HG03159 (cell line): ENCODE results near the gene VTI1A.
"Not testable (repeated sequence)": the region's sequence is repeated elsewhere in the genome, so short reads cannot be mapped to it uniquely, and the experiment has no call there.

Experiments used
- ATAC-seq: cut with Tn5 transposase; IDR thresholded peaks from one replicate; pipeline ENCODE4 v1.9.1; 2021; ENCODE audit warnings: mild to moderate bottlenecking, moderate library complexity; ENCODE audit not compliant: unreplicated experiment

The VTI1A gene

DNA sequence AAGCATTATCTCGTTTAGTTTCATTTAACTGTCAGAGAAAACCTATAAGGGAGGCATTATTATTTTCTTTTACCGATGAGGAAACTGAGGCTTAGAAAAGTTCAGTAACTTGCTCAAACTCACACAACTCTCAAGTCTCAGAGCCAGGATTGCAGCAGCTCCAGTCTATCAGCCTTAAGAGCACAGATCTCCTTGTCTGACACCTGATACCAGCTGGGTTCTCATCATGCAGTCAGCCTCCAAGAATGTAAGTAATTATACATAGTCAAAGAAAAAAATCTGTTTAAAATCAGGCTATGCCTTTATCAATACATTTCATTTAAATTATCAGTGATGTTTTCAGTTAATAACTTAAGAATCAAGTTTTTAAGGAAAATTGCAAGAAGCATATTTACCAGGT is 266.4 kb downstream of the VTI1A start:
- no peak for ATAC-seq

DNA sequence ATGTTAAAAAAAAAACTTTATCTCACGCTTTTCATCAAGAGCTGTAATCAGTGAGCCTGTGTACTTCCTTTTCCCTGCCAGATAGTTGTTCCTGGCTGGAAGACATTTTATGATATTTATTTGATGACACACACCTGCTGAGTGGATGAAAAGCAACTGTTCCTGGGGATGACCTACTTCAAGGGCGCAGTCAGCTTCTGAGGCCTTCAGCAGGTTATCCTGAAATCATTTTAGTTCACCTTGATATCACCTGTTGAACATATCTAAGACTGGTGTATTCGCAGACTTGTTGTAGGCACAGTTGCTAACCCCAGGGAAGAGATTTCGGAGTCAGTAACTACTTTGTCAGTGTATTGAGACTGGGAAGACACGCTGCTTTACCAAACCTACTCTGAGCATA is 268.6 kb downstream of the VTI1A start:
- no peak for ATAC-seq

DNA sequence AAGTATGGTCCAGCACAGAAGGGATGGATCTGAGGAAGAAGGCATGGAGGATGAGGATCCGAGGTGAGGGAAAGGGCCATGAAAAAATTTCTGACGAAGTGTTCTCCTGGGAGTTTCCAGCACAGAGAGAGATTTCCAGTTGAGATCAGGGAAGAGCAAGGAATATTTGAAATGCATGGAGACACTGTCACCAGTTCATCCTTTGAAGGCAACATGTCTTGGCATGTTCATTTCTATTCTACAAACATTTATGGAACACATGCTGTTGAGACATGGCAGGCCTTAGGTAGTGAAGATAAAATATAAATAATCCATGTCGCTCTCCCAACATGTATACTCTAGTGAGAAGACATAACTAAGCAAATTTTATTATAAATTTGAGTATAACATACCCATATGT is 269.1 kb downstream of the VTI1A start:
- no peak for ATAC-seq

DNA sequence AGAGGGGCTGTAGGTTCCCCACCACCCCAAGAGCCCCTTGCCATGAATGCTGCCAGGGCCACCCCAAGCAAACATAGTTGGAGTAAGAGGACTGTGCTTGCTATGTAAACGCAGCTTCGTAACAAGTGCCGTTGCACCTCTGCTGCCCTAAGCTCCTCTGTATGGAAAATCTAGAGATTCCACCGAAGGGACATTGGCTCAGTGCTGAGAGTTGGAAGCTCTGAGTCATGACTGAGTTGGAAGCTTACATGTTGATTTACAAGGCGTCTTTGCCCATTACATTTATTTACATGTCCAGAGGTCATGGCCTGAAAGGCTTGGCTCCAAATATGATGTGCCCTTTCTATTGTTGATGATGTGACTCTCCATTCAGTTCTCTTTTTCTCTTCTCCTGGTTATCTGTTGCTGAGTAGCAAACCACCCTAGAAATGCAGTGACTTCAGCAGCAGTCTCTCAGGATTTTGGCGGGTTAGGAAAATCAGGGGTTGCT is 270.0 kb downstream of the VTI1A start:
- no peak for ATAC-seq

DNA sequence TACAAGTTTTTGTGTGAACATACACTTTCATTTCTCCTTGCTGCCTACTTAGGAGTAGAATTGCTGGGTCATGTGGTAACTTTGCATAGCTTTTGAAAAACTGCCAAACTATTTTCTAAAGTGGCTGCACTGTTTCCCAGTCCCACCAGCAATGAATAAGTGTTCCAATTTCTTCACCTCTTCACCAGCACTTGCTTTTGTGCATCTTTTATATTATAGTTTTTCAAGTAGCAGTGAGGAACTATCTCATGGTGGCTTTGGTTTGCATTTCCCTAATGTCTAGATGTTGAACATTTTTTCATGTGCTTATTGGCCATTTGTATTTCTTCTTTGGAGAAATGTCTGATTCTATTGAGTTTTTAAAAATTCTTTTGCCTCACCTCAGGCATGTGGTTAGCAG is 273.2 kb downstream of the VTI1A start:
- no peak for ATAC-seq

DNA sequence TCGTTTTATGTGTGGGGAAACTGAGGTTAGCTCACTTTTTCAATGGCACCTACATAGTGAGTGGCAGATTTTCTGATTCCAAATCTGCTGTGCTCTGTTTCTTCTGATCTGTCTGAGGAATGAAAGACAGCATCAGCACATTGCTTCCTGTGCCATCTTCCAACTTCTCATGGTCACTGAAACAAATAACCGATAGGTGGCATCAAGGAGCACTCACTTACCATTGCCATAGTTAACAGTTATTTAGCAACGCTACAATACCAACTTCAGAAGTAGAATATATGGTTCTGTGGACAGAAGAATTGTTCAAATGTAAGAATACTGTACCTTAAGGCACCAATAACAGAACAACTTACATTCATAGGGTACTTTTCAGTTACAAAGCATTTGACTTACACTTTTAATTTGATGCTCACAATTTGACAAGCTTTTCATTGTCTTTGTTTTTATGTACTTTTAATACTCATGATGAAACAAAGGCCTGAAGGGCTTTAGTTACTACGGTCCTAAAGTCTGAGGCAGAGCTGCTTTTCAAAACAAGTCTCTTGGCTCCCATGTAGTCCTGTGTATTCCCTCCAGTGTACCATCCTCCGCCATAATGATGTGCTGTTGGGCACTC is 274.2 kb downstream of the VTI1A start:
- peak; percentile 90 for ATAC-seq

DNA sequence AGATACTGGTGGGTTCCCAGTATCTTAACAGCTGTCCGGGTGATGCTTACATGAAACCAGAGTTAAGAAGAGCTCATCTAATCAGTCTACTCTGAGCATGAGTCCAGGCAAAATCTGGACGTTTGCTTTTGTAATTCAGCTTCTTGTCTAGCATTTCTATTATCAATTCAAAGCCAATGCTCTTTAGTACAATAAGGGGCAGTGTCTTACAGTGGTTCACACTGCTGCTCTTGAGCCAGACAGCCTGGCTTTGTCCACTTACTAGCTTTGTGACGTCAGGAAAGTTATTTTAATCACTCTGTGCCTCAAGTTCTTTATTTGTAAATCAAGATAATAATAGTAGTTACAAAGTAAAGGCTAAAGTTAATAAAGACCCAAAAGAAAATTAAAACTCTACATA is 275.7 kb downstream of the VTI1A start:
- no peak for ATAC-seq

DNA sequence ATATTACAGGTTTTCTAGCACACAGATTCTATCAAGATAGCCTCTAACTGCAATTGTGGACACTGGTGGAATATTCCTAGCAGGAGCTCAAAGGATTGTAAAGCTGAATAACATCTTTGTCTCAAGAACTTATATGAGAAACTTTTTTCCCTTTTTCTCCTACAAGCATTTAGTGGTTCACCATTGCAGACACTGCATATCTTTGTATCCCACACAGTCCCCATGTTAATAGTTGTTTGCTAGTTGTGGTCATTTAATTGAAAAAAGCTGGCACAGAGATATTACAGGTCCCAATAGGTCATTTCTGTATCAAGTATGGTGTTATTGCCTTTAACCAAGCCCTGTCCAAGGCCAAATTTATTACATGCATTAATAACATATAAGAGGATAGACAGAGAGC is 276.9 kb downstream of the VTI1A start:
- no peak for ATAC-seq

DNA sequence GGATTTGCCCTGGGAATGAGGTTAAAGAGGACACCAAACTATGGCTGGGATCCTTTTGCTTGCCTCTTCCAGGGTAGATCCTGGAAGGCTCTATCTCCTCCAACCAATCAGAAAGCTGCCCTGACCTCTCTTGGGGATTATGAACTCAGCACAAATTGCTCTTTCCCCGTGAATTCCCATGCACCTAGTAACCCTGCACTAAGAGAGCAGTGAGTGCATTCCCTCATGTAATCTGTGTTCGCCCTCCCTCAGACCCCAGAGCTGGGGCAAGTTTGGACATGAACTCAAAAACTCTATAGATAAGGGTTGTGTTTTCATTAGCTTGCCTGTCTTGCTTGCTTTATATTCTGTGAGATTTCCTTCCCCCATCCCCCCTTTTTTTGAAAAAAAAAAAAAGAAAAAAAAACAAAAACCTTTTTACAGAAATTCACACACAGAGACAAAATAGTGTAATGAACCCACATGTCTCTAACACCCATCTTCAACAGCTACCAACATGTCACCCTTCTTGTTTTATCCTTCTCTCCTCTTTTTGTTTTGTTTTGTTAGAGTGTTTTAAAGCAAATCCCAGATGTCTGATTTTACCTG is 277.5 kb downstream of the VTI1A start:
- no peak for ATAC-seq

DNA sequence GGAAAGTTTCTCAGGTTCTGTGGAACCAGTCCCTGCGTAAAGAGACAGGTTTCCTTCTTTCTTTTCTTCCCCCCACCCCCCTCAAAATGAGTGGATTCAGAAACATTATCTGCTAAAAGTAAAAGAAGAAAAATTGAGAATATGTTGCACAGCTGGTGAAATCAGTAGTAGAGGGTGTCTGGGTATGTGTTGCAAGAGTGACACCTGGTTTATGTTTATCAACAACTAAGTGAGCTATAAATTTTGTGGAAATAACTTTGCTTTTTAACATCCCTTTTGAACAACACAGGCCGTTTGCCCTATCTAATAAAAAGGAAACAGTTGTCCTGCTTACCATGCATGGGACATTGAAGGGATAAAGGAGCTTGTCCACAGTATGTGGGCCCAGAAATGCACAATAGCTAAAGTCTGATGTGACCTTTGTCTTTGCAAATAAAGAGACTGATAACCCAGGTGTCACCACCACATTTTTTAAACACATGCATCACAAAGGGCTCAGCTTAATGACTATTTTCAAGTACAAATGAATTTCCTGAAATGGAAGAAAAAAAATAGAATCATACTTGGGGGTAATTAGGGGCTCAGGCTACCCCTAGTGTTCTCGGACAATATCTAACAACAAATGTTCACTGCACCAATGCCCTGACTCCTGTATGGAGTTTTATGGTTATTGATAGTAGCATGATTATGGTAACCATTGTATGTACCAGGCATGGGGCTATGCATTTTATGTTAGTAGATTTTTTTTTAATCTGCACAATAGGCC is 281.3 kb downstream of the VTI1A start:
- no peak for ATAC-seq

DNA sequence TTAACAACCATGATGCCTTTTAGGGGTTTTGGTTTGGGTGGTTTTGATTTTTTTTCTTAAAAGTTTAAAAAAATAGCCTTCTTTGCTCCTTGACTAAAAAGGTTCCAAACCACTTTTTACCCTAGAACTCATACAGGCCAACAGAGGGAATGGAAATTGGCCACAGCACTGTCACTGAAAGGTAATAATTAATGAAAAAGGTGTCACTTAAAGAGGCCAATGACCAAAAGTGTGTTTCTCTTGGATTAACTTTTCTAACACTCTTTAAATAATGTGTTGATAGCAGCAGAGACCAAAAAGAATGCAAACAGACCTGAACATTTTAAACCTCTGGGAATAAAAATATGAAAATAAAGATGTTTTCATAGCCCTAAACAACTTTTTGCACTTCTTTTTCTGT is 282.0 kb downstream of the VTI1A start:
- ATAC-seq, result no peak

DNA sequence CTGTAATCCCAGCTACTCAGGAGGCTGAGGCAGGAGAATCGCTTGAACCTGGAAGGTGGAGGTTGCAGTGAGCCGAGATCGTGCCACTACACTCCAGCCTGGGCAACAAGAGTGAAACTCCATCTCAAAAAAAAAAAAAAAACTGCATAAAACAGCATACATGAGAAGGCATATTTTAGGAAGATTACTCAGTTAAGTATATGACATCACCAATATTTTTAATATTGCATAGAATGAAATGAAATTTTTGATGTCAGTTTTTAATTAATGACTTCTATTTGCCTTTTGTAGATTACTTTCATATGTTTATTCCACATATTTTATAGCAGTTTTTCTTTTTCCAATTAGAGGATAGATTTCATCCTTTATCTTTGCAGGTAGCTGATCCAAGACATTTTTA is 284.4 kb downstream of the VTI1A start:
- ATAC-seq, result not testable (repeated sequence)

DNA sequence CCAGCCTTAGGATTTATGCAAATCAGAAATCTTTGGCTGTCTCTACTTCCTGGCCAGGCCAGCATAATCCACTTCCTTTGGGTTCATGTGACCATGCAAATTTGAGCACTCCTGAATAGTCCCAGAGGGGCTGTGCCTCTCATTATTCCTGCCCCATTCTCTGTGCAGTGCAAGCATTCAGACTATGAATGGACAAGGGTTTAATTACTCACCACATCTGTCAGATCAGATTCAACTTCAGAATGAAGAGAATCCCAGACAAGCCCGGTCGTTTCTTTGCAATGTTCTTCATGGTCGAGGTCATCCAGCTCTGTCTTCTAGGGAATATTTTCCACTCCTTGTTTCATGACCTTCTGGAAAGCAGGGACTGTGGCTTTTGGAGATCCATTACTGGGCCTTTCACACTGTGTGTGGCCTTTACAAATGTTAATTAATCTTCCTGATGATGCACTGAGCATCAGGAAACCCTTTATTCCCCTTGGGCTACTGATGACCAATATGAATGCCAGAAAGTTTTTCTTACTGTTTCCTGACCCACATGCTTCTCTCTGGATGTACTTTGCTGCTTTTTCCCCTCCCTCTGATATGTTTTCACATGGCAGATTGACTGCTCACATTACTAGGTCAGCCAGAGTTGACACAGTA is 285.4 kb downstream of the VTI1A start:
- ATAC-seq, result no peak

DNA sequence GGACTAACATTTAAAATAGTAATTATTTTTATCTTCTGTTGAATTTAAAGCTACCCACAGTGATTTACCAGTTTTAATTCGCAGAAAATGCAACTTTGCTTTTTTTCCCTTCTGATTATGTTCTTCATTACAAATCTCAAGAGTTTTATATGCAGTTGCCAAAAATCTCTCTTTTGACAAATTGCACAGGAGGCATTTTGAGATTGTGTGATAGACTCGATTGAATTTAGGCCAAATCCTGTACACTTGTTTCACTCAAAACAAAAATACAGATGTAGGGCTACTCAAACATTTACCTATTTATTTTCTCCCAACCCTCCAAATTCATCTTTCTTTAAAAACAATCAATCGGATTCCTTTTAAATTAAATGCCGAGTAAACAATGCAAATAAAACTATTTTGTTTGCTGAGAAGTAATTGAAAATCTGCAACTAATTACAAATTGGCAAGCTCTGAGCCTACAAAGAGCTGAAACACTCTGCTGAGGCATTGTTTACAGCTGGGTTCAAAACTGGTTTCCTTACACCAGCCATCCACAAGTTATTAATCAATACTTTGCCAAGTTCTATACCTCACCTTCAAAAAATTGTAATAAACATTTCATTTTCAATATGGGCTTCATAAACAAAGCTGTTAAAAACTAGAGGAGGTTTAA is 288.2 kb downstream of the VTI1A start:
- ATAC-seq, result no peak

DNA sequence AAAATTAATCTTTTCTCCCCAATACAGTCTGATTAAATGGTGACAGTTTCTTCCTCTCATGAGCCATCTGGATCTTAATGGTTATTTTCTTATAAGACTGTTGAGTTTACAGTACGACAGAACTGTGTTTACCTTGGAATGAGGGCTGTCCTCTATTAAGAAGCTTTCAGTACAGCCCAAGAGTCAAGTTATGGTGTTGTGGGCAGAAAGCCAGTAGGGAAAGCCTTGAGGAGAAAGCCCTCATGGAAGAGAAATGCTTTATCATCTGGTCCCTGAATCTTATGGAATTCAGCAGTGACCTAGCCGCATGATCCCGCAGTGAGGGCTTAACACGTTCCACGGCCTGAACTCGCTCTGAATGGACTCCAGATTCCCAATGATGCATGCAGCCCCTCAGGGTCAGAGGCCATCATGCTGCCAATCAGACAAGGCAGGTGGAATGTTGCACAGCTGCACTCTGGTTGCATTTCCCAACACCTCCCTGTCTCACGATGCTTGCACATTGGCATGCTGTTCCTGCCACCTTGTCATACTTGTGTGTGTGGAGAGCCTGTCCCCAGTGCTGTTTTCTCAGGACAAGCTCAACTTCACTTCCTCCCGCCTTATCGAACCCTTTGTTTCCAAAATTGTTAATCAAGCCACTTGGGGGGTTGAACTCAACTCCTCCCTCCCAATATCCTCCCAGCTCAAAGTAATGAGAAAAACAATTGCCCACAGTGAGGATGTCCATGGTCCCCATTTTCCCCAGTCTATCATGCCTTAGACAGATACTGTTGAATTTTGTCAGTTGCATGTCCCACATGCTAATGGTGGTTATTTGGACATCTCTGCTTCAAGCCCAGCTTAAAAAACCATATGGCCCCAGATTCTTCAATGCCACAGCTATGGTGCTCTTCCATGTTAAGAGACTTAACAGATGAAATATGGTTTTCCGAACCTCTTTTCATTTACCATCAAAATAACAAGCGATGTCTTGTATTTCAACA is 291.9 kb downstream of the VTI1A start:
- no peak for ATAC-seq

DNA sequence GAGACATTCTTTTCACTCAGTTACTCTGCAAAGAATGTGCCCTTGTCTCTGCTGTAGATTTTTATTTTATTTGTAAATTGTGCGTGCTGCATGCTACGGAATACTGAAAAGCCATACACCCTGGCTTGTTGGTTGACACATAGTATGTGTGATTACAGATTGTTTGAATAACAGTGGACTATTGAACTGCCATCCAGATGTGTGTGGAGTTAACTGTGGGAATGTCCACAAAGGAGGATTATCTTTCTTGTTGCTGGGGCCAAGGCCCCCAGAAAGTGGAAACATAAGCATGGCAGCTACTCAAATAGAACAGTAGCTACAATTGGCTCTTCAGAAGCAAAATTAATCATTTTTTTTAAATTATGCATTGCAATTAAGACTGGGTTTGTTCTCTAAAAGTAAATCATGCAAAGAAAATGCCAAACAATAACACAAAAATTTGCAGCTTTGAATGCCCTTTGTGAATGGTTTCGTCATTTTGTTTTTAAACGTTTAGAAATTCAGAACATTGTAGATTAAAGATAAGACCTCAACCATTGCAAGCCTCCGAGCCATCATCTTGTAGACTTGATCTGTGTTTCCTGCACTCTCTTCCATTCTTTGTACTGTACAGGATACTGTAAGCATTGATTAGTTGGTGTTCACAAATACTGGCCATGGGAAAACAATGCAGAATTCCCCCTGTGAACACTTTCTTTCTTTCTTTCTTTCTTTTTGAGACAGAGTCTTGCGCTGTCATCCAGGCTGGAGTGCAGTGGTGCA is 292.8 kb downstream of the VTI1A start:
- no peak for ATAC-seq

DNA sequence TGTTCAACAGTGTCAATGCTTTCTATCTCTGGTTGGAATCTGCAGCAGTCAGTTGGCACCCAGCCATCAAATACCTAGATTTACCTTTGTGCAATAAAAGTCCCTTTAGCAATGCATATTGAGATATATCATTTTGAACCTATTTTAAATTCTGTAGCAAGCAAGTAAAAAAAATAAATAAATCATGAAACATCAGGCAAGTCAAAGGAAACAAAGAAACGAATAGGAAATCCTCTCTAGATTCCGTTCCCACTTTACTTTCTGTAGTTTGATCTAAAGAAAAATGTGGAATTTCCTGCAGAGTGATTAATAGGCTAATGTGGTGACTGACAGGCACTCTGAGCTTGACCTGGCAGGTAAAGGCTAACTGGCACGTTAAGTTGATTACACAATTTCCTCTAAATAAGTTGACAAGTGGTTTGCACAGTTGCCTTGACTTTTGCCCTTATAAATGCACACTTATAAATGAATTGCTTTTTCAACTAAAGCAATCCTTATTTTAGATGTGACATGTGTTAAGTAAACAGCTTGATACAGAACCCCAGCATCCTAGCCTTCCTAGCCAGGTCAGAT is 294.9 kb downstream of the VTI1A start:
- ATAC-seq, result no peak

DNA sequence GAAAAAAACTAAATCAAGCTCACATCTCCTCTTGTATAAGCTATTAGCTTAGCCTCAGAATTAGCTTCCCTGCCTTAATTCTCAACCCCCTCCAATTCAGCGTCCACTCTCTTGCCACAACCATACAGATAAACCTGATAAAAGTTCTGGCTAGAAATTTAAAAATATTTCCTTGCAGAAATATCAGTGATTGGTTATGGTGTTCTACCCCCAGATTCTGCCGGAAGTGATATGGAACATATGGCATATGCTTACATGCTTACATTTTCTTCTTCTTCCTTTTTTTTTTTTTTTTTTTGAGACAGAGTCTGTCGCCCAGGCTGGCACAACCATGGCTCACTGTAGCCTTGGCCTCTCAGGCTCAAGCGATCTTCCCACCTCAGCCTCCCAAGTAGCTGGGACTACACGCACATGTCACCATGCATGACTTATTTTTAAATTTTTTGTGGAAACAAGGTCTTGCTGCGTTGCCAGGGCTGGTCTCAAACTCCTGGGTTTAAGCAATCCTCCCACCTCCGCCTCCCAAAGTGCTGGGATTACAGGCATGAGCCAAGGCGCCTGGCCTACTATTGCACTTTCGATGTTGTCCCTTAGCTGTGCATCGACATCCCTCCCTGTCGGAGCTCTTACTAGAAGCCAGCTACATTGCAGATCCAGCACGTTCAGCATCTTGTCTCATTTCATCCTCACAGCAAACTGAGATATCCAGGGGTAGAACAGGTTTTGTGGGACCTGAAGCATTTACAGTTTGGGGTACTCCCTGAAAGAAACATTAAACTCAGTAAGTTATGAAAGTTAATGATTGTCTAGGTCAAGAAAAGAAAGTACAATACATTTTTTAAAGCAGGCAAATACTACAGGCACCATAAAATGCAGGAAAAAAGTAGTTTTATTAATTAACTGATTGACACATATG is 297.4 kb downstream of the VTI1A start:
- ATAC-seq, result no peak
